KBM-7 (cell line): ENCODE results near the gene PFAS.

Experiments
- DNase-seq: peaks from one replicate; pipeline ENCODE4 v3.0.0-alpha.2; 2015
- in situ Hi-C: fragments of 300-500 bp; cut with MboI; formaldehyde crosslinking; loops from 2 replicates; pipeline ENCODE4 v1.14.3; 2020; ENCODE audit warnings: low sequenced_read_pairs, low pct_unique_long_range_greater_than_20kb, mixed read lengths

PFAS gene

GRCh38 chr17:8292639-8293395 is 43.7 kb downstream of the PFAS start:
- DNase-seq: no peak
- in situ Hi-C loops: no loop called here

GRCh38 chr17:8294361-8294760 is 45.3 kb downstream of the PFAS start:
- DNase-seq: no peak
- in situ Hi-C loops: no loop called here

GRCh38 chr17:8294814-8295316 is 45.8 kb downstream of the PFAS start:
- in situ Hi-C loops: no loop called here
- no peak for DNase-seq

GRCh38 chr17:8300226-8300625 is 51.1 kb downstream of the PFAS start:
- in situ Hi-C loops: no loop called here
- DNase-seq: no peak

GRCh38 chr17:8300627-8301242 is 51.6 kb downstream of the PFAS start:
- in situ Hi-C loops: no loop called here

GRCh38 chr17:8310601-8311123 is 61.6 kb downstream of the PFAS start:
- in situ Hi-C loops: no loop called here
- DNase-seq: no peak

More at GRCh38 chr17:8300627-8301242, 51.6 kb downstream of the PFAS start:
- DNase-seq: peak; percentile 73

GRCh38 chr17:8311131-8311790 is 62.2 kb downstream of the PFAS start:
- no peak for DNase-seq
- in situ Hi-C loops: no loop called here

- in situ Hi-C loops: no loop called here
- no peak for DNase-seq
Measured at GRCh38 chr17:8312251-8312650, 63.2 kb downstream of the PFAS start.

- no peak for DNase-seq
- in situ Hi-C loops: no loop called here
Measured at GRCh38 chr17:8312726-8313600, 63.9 kb downstream of the PFAS start.

- in situ Hi-C loops: no loop called here
- no peak for DNase-seq
Measured at GRCh38 chr17:8314797-8315763, 66.0 kb downstream of the PFAS start.

GRCh38 chr17:8315764-8316217 is 66.7 kb downstream of the PFAS start:
- in situ Hi-C loops: no loop called here
- DNase-seq: no peak

GRCh38 chr17:8318010-8318935 is 69.2 kb downstream of the PFAS start:
- in situ Hi-C loops: no loop called here
- no peak for DNase-seq
